Activated naive CD8-positive, alpha-beta T cell treated with anti-CD3 and anti-CD28 coated beads for 36 hours (primary cell): ENCODE measurements around the gene DDRGK1. TPM values are rescaled to one million over a fixed set of nuclear protein-coding genes. Genes with fewer than 3 reads are reported as not detected.
A peak's percentile ranks its signal among the peaks of the same experiment; 100 is the strongest.

Experiments
- DNase-seq: peaks from one replicate; pipeline ENCODE4 v3.0.0; 2021
- H3K27ac Mint-ChIP-seq: one replicate; pipeline ENCODE4 v1.8.0; 2022; ENCODE audit warnings: mild to moderate bottlenecking, moderate library complexity, mixed read lengths
- H3K27me3 Mint-ChIP-seq: one replicate; pipeline ENCODE4 v1.8.0; 2022; ENCODE audit warnings: mild to moderate bottlenecking, mixed read lengths
- H3K36me3 Mint-ChIP-seq: one replicate; pipeline ENCODE4 v1.8.0; 2021; ENCODE audit warnings: mild to moderate bottlenecking, mixed read lengths
- H3K4me1 Mint-ChIP-seq: one replicate; pipeline ENCODE4 v1.8.0; 2021; ENCODE audit warnings: mixed read lengths
- H3K4me3 Mint-ChIP-seq: one replicate; pipeline ENCODE4 v1.8.0; 2022; ENCODE audit warnings: mild to moderate bottlenecking, moderate library complexity, mixed read lengths
- H3K9me3 Mint-ChIP-seq: one replicate; pipeline ENCODE4 v1.8.0; 2022; ENCODE audit warnings: mixed read lengths
- total RNA-seq, 2 experiments: library from RNA; stranded (reverse); gene quantifications; one replicate each; pipeline ENCODE4 v1.2.3, GENCODE V29; 2021

The DDRGK1 gene
- total RNA-seq, 2 experiments from 2014 or later: 58.8 to 62.0 TPM

DNA sequence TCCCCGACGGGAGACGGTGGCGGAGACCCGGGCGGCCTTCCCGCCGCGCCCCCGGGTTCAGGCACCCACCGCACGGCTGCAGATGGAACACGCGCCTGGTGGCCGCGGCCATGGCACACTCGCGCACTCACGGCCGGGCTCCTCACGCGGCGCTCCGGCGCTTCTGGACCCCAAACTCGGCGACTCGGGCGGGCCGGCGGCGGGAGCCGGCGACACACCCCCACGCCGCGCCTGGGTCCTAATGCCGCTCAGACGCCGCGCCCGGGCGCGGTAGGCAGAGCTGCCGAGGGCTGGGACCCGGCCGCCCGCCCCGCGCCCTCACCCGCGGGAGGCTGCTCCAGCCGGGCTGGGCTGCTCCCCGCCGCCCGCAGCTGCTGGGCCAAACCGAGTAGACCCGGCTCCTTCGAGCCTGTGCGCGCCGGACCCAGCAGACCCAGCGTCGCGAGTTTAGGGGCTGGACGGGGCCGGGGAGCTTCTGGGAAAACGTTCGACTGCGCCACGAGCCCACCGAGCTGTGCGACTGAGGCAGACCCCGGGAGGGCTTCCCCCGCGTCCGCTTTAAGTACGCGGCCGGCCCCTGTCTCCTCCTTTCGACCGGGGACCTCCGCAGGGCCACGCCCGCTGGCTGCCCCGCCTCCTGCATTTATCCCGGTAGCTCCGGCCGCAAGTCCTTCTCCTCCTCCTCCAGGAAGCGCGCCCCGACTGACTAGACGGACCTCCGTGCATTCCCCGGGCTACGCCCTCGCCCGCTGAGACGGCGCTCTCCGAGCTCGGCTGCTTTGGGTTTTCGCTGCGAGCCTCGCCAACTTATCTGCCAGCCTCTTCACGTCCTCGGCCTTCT is 34.8 kb upstream of the DDRGK1 start, which contains the start of gene SLC4A11:
SLC4A11 (minus strand) TSS at position 165 of the 841 bp plus-strand sequence; CDS start at position 112, 53 bp downstream.
- no peaks in the 10 kb centered on the region for H3K36me3 Mint-ChIP-seq
- H3K27ac Mint-ChIP-seq: no peak within 1 kb of the TSS
- peaks cover 63% of the 10 kb centered on the region for H3K27me3 Mint-ChIP-seq
- peak within 1 kb of the TSS; percentile 82 for H3K4me3 Mint-ChIP-seq
- peak; percentile 59 for DNase-seq
- no peaks in the 10 kb centered on the region for H3K9me3 Mint-ChIP-seq
- H3K4me1 Mint-ChIP-seq: peaks cover 8% of the 10 kb centered on the region

DNA sequence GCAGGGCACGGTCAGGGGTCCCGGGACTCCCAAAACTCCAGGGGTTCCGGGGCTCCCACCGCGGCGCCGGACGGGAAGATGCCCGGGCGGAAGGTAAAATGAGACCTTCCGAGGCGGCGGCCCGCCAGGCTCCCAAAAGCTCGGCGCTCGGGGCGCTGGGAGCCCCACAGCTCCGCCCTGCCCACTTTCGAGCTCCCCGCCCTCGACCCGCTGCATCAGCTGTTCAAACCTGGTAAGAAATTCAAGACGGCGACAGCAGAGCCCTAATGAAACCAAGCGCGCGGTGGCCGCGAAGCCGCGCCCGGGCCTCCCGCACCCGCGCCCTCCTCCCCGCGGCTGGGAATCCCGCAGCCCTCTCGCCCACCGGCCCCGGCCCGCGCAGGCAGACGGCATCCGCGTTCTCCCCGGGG is 34.1 kb upstream of the DDRGK1 start:
- H3K4me3 Mint-ChIP-seq: peak overlapping the region; percentile 78
- H3K4me1 Mint-ChIP-seq: peaks cover 8% of the 10 kb centered on the region
- peak; percentile 69 for DNase-seq
- H3K9me3 Mint-ChIP-seq: no peaks in the 10 kb centered on the region
- no peak overlapping the region for H3K27ac Mint-ChIP-seq
- no peaks in the 10 kb centered on the region for H3K36me3 Mint-ChIP-seq
- peaks cover 63% of the 10 kb centered on the region for H3K27me3 Mint-ChIP-seq

DNA sequence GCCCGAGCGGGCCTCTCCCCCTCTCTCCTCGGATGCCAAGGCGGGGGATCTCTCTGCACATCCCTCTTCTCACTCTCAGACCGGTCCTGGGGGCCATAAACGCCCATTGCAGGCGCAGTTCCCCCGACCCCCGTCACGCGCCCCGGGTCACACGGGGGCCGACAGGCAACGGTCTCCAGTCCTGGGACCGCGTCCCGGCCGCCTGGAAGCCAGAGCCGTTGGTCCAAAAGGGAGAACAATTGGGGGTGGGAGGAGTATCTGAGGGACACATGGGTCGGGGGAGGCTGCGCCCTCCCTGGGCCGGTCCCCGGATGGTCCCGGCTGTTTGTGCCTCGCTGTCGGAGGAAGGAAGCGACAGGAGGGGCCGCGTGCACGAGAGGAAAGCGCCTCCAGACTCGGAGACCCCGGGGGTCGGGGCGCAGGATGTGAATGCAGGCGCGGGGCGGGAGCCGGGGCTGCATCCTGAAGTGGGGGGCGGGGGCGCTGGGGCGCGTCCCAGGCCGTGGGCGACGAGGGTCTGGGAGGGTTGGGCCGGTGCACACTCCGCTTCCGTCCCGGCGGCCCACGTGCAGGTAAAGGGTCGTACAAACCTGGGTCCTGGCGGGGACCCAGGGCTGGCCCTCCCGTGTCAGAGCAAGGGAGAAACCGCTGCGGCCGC is 33.6 kb upstream of the DDRGK1 start:
- Mint-ChIP-seq H3K36me3 (no peaks in the 10 kb centered on the region), H3K27me3 (peaks cover 63% of the 10 kb centered on the region), H3K4me3 (peak overlapping the region; percentile 66), H3K27ac (no peak overlapping the region), H3K9me3 (no peaks in the 10 kb centered on the region), H3K4me1 (peaks cover 8% of the 10 kb centered on the region)
- DNase-seq: peak; percentile 23

DNA sequence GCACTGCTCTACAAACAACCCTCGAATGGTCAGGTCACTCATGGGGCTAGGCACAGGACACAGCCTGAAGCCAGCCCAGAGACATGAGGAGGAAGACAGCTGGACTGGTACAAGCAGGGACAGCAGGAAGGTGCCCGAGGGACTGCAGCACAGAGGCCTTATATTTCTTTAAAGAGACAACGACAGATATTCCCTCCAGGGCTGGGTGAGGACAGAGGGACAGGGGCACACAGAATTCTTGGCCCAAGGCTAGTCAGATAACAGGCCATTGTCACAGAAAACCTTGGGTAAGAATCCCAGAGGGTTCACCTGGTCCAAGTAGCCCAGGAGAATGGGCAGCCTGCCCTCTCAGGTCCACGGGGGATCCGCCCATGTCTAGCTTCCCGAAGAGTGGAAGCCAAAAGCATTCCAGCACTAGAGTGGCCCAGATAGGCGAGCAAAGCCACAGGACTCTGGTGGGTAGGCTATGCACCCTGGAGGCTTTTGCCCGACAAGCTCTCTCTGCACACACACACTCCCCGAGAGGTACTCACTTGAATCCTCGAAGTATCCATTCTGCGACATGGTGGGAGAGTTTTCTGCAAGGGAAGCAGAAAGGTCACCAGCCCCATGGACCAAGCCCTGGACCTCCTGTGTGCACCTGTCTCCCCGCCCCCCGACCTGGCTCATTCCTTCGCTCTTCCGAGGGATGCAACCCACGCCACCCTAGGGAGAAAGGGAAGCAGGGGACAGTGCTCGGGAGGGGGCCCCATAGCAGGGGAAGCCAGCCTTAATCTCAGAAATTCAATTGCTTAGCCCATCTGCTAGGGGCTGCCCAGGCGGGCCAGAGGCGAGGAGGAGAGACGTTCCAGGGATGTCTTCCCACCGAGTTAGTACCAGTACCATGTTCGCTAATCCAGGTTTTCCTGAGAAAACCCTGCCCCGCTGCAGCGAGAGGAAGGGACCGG is 32.8 kb upstream of the DDRGK1 start:
- H3K27me3 Mint-ChIP-seq: peaks cover 60% of the 10 kb centered on the region
- H3K4me1 Mint-ChIP-seq: peaks cover 8% of the 10 kb centered on the region
- no peak overlapping the region for H3K27ac Mint-ChIP-seq
- no peaks in the 10 kb centered on the region for H3K9me3 Mint-ChIP-seq
- peak overlapping the region; percentile 66 for H3K4me3 Mint-ChIP-seq
- H3K36me3 Mint-ChIP-seq: no peaks in the 10 kb centered on the region
- no peak for DNase-seq

DNA sequence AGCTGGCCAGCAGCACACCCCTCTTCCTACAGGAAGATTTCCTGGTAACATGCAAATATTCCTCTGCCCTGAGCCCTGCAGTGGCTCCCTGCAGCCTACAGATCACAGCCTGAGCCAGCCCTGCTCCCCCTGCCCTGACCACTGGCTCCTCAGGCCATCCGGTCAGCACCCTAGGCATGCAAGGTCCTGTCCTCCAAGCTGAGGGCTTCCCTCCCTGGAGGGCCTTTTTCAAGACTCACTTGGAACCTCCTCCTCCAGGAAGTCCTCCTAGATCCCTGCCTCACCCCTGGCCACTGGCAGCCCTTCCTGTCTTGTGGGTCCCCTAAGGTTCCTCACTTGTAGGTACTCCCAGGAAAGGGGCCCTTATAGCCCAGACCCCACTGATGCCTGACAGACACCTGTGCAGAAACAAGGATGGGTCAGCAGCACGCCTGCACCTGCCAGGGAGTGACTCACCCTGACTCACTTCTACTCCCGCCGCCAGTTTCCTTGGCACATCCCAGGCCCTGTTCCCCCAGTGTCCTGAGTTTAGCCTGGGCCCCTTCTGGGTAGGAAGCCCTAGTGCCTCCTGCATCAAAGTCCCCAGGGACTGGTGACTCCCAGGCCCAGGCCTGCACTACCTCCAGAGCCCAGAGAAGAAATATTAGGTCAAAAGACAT is 31.3 kb upstream of the DDRGK1 start:
- no peak for DNase-seq
- Mint-ChIP-seq H3K27ac (no peak overlapping the region), H3K9me3 (no peaks in the 10 kb centered on the region), H3K4me1 (peaks cover 8% of the 10 kb centered on the region), H3K27me3 (peaks cover 48% of the 10 kb centered on the region), H3K4me3 (no peak overlapping the region), H3K36me3 (no peaks in the 10 kb centered on the region)

DNA sequence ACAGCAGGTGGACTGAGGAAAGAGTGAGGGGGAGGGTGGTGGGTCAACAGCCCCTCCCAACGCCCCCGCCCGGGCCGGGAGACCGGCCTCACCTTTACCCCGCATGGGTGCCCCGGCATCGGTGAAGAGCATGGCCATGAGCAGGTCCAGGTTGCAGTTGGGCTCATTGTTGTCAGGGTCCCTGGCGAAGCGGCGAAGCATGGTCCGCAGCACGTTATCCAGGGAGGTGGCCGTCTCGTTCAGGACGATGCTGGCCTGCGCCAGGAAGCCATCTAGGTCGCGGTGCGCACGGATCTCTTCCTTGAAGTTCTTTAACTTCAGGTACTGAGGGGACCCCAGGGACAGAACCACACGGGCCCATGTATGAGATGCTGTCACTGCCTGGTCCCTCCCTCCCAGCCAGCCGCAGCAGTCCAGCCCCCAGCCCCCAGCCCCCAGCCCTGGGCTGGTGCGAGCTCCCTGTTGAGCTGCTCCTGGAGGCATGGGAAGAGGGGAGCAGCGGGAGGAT is 29.6 kb upstream of the DDRGK1 start:
- peaks cover 34% of the 10 kb centered on the region for H3K27me3 Mint-ChIP-seq
- no peaks in the 10 kb centered on the region for H3K9me3 Mint-ChIP-seq
- H3K4me3 Mint-ChIP-seq: no peak overlapping the region
- no peak for DNase-seq
- no peak overlapping the region for H3K27ac Mint-ChIP-seq
- H3K36me3 Mint-ChIP-seq: no peaks in the 10 kb centered on the region
- peaks cover 4% of the 10 kb centered on the region for H3K4me1 Mint-ChIP-seq

DNA sequence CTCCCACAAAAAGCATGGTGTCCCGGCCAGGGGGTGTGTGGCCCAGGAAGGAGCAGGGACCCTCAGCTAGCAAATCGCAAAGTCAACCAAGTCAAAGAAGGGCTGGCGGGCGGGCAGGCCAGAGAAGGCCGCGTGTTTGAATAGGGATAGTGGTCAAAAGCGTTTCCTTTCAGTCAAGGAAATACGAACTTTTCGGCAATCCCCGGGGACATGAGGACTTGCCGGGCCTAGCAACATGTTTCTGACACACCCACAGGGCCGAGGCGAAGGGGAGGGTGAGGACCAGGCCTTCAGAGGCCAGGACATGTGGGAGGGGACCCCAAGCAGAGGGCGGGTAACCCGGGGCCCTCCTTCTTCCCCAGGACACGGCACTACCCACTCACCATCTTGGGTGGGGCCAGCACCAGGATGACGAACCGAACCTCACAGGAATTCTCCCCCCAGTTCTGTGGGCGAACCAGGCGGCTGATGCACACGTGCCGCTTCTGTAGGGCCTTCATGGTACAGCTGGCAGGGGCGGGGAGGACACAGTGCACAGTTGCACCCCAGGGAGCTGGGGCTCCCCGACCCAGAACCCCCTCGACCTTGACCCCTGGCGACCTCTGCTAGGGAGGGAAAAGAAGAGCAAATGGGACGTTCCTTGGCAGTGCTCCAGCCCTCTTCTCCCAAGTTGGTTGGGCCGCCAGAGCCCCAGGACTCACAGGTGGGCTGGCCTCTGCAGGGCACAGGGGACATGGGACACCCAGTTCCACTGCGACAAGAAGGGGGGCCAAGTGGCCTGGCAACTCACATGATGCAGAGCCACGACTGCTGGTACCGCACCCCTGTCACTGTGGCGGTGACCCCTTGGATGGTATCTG is 28.9 kb upstream of the DDRGK1 start:
- no peak overlapping the region for H3K4me3 Mint-ChIP-seq
- no peaks in the 10 kb centered on the region for H3K9me3 Mint-ChIP-seq
- no peak for DNase-seq
- H3K36me3 Mint-ChIP-seq: no peaks in the 10 kb centered on the region
- H3K27ac Mint-ChIP-seq: no peak overlapping the region
- H3K4me1 Mint-ChIP-seq: peaks cover 4% of the 10 kb centered on the region
- peaks cover 30% of the 10 kb centered on the region for H3K27me3 Mint-ChIP-seq

DNA sequence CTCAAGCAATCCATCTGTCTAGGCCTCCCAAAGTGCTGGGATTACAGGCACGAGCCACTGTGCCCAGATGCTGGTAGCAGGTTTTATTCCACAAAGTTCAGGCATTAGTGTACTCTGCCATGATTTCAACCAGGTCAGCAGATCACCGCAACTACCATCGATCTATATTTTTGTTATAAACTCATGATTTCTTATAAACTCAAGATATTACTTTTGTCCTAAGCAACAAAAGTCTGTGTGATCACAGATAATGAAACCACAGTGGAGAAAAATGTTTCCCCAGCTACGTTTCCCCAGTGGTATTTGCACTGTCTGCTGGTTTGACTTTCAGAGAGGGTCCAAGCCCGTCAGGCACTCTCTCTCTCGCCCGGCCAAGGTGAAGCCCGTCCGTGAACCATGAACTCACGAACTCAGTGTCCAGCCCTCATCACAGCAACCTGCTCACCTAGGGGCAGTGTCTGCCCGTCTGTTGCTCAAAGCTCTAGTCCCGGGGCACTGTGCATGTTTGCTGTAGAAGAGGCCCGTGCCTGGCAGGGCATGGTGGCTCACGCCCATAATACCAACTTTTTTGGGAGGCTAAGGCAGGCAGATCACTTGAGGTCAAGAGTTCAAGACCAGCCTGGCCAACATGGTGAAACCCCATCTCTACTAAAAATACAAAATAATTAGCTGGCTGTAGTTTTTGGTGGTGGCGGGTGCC is 27.6 kb upstream of the DDRGK1 start:
- Mint-ChIP-seq H3K4me1 (no peaks in the 10 kb centered on the region), H3K27ac (no peak overlapping the region), H3K27me3 (peaks cover 19% of the 10 kb centered on the region), H3K4me3 (no peak overlapping the region), H3K9me3 (no peaks in the 10 kb centered on the region), H3K36me3 (no peaks in the 10 kb centered on the region)
- no peak for DNase-seq

DNA sequence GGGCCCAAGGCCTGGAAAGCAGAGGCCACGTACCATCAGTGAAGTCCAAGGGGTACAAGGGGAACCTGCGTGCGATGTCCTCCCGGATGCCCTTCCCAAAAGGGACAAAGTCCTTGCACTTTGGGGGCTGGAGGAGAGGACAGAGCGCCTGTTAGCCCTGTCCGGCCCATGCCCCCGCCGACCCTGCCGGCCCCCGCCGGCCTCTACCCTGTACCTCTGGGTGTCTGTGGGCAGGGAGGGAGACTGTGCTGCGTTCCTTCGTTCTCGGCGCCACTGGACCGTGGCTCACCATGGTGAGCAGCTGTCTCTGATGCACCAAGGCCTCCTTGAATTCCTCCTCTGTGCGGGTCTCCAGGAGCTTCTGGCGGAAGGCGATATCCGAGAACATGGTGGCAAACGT is 26.6 kb upstream of the DDRGK1 start:
- no peaks in the 10 kb centered on the region for H3K4me1 Mint-ChIP-seq

DNA sequence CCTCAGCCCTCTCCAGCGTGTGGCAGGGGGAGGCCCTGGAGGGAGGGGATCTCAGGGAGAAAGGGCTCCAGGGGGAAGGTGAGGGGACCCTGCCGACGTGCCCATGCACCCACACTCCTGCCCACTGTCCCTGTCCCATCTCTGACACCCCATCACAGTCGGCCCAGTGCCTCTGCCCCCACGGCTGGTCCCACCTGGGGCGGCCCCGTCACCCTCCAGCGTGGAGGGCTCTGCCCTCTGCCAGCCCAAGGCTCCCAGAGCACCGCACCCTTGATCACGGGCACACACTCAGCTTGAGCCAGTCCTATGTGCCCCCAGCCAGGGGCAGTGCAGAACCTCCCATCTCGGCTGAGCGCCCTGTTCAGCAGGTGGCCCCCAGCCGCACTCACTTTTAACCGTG is 25.3 kb upstream of the DDRGK1 start:
- no peak overlapping the region for H3K27ac Mint-ChIP-seq
- H3K36me3 Mint-ChIP-seq: no peaks in the 10 kb centered on the region
- no peak for DNase-seq
- no peaks in the 10 kb centered on the region for H3K4me1 Mint-ChIP-seq
- no peaks in the 10 kb centered on the region for H3K27me3 Mint-ChIP-seq
- no peak overlapping the region for H3K4me3 Mint-ChIP-seq
- no peaks in the 10 kb centered on the region for H3K9me3 Mint-ChIP-seq

More for the DNA sequence above, 26.6 kb upstream of the DDRGK1 start:
- DNase-seq: no peak
- no peaks in the 10 kb centered on the region for H3K36me3 Mint-ChIP-seq
- peaks cover 10% of the 10 kb centered on the region for H3K27me3 Mint-ChIP-seq
- no peak overlapping the region for H3K27ac Mint-ChIP-seq
- H3K9me3 Mint-ChIP-seq: no peaks in the 10 kb centered on the region
- no peak overlapping the region for H3K4me3 Mint-ChIP-seq

DNA sequence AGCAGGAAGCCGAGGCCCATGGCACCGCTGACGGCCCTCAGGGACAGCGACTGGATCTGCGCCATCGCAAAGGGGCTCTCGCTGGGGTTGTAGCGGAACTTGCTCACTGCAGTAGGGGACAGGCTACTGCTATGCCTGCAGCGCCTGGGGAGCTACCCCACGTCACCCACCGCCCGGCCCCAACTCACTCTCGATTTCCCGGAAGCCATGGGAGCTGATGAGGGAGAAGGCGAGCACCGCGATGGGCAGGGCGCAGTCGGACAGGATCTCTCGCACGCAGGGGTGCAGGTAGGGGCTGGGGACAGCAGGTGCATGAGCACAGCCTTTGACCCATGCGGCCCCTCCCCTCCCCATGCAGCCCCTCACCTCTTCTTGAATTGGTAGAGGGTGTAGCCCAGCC is 24.7 kb upstream of the DDRGK1 start:
- H3K27ac Mint-ChIP-seq: no peak overlapping the region
- H3K36me3 Mint-ChIP-seq: no peaks in the 10 kb centered on the region
- no peaks in the 10 kb centered on the region for H3K4me1 Mint-ChIP-seq
- no peaks in the 10 kb centered on the region for H3K9me3 Mint-ChIP-seq
- no peak overlapping the region for H3K4me3 Mint-ChIP-seq
- no peaks in the 10 kb centered on the region for H3K27me3 Mint-ChIP-seq
- no peak for DNase-seq

DNA sequence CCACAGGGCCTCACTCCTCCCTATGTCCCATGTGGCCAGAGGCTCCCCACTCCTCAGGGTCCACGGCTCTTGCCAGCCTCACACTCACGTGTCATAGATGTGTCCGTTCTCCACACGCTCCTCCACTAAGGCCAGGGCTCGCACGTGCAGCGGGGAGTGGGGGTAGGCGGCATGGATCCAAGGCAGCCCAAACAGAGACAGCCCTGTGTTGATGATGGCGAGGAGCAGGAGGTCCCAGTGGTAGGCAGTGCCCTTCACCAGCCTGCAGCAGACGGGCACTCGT is 24.2 kb upstream of the DDRGK1 start:
- DNase-seq: no peak
- Mint-ChIP-seq H3K36me3 (no peaks in the 10 kb centered on the region), H3K27me3 (no peaks in the 10 kb centered on the region), H3K27ac (no peak overlapping the region), H3K9me3 (no peaks in the 10 kb centered on the region), H3K4me3 (no peak overlapping the region), H3K4me1 (peaks cover 2% of the 10 kb centered on the region)

DNA sequence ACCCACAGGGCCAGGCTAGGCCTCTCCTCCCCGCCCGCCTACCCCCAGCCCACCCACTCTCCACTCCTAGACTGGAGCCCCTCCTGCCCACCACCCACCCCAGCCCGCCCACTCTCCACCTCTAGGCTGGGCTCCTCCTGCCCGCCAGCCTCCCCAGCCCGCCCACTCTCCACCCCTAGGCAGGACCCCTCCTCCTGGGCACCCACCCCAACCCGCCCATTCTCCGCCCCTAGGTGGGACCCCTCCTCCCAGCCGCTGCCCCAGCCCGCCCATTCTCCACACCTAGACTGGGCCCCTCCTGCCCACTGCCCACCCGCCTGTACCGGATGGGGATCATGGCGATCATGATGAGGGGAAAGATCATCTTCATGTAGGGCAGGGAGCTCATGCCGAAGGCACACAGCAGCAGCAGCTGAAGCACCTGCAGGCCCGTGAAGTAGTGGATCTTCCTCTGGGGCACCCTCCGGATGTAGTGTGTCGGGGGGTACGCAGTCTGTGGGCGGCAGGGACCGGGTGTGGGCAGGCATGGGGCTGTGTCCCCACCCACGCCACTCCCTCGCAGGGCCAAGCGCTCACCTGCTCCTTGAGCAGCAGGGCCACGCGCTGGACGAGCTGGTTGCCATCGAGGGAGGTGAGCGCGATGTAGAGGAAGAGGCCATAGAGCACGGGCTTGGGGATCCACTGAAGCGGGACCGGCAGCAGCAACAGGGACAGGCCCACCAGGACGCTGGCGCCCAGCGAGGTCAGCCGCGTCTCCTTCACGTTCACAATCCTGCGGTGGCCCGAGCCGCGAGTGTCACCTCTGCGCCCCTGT is 23.7 kb upstream of the DDRGK1 start:
- H3K9me3 Mint-ChIP-seq: no peaks in the 10 kb centered on the region
- no peak for DNase-seq
- H3K4me3 Mint-ChIP-seq: peak overlapping the region; percentile 14
- H3K27me3 Mint-ChIP-seq: no peaks in the 10 kb centered on the region
- peaks cover 6% of the 10 kb centered on the region for H3K4me1 Mint-ChIP-seq
- no peak overlapping the region for H3K27ac Mint-ChIP-seq
- H3K36me3 Mint-ChIP-seq: no peaks in the 10 kb centered on the region
